Measurements from ENCODE around the gene NDUFA5. TPM values are rescaled to one million over a fixed set of nuclear protein-coding genes. Genes with fewer than 3 reads are reported as not detected.

Gene NDUFA5
- 42.6 and 50.8 TPM in 2 replicates for total RNA-seq (2014; rRNA removed; shearing (Covaris generic))
- 71.5 and 74.9 TPM in 2 replicates for total RNA-seq (2022)
- percentile 89 among the genes with signal in this experiment for Bru-seq, nascent RNA
- BruChase-seq, experiment 1, labeled RNA remaining after a 6-hour chase, result percentile 89 among the genes with signal in this experiment
- percentile 81 among the genes with signal in this experiment for BruChase-seq, experiment 2, labeled RNA remaining after a 2-hour chase
- long read RNA-seq, transcript NDUFA5-202 (4 exons, 1,360 nt), result minor isoform, 10 of 217 reads
- long read RNA-seq, transcript NDUFA5-201 (5 exons, 1,901 nt), result major isoform, 179 of 217 reads
- long read RNA-seq, partial matches to known transcripts, result 1 of 217 reads
- long read RNA-seq, other reads (novel, unspliced or antisense), result 19 of 217 reads

DNA sequence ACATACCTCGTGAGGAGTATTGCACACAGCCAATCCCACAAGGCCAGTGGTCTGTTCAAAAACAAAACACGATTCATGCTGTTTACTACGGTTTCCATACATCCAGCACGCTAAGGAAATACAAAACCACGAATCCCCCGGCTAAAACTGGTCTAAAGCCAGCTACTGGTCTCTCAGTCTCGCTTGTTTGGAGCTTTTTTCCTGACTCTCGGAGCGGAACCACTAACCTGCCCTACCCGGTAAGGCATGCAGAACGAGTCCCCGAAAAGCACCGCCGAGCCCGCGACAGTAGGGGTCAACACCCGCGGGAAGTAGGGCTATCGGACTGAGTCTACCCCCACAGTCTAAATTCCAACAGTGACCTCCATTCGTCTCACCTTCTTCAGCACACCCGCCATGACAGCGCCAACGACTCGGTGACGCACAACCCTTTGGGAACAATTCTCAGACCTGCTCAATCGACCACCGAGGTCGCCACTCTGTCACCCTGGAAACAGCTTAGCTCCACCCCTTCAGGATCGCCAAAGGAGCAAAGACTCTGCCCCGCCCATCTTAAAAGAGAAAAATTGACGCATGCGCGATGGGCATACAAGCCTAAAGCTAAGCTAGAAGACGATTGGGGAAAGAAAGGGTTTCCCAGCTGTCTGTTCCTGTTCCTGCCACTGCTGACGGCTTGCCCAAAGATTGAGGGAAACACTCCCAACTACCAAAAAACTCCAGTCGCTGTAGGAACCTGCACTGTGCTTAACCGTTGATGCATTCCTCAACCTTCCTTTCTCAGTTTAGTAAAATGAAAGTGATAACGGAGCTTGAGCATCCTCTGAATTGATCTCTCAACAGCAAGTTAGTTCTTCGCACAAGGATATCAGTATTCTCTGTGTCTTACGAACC, at the start of gene NDUFA5:
NDUFA5 (minus strand) TSS at position 421 of the 891 bp plus-strand sequence; CDS start at position 398, 23 bp downstream.
- intact Hi-C loops (cut with micrococcal nuclease; ENCODE audit: unreplicated experiment), result loop anchor here (1.0 to 5.0 kb wide), 2 partner anchors 22 to 190 kb away; partner anchors contain the start of gene WASL
- CTCF ChIA-PET (ENCODE audit: unreplicated experiment), result interaction anchor here (1.3 kb wide), 1 partner anchor 9 kb away, joined by 3 read pairs; no protein-coding TSS in a partner anchor
- 0 out of 2 replicates have a peak, but pooled peaks cover 6% of the 10 kb centered on the region for H4K20me1 ChIP-seq (ENCODE audit: insufficient read depth, low read length)
- TF ChIP-seq, protein P1, sequence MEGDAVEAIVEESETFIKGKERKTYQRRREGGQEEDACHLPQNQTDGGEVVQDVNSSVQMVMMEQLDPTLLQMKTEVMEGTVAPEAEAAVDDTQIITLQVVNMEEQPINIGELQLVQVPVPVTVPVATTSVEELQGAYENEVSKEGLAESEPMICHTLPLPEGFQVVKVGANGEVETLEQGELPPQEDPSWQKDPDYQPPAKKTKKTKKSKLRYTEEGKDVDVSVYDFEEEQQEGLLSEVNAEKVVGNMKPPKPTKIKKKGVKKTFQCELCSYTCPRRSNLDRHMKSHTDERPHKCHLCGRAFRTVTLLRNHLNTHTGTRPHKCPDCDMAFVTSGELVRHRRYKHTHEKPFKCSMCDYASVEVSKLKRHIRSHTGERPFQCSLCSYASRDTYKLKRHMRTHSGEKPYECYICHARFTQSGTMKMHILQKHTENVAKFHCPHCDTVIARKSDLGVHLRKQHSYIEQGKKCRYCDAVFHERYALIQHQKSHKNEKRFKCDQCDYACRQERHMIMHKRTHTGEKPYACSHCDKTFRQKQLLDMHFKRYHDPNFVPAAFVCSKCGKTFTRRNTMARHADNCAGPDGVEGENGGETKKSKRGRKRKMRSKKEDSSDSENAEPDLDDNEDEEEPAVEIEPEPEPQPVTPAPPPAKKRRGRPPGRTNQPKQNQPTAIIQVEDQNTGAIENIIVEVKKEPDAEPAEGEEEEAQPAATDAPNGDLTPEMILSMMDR (conservative IDR thresholded peaks at IDR 0.05; ENCODE audit: low read length), result no peak
- no peak for TF ChIP-seq EZH2phosphoT487 (IDR thresholded peaks at IDR 0.05; ENCODE audit: borderline replicate concordance, low read depth, low read length)
- BruUV-seq (replicated peaks), result no TSS peak
- H2AFZ ChIP-seq (ENCODE audit: low read length), result peak within 1 kb of the TSS; percentile 99
- H3K27ac ChIP-seq (ENCODE audit: low read depth, low read length, poor library complexity, severe bottlenecking), result peak within 1 kb of the TSS; percentile 49
- H3K4me1 ChIP-seq (ENCODE audit: insufficient read depth, low read length, poor library complexity, severe bottlenecking), result peaks cover 15% of the 10 kb centered on the region
- no peaks in the 10 kb centered on the region for H3K9me3 ChIP-seq (ENCODE audit: low read length)
- POLR2A ChIA-PET, result interaction anchor here (0.5 to 2.7 kb wide), 12 partner anchors 8 to 390 kb away, joined by 3 to 15 read pairs (median 4); partner anchors contain the start of genes IQUB and WASL
- peak within 1 kb of the TSS; percentile 92 for H3K4me3 ChIP-seq (ENCODE audit: low read depth, low read length, poor library complexity, severe bottlenecking)
- peaks cover 41% of the 10 kb centered on the region; the same call in 1 of the 2 replicates for H3K79me2 ChIP-seq (ENCODE audit: insufficient read depth, low read depth, low read length)
- peak; percentile 99 for DNase-seq (ENCODE audit: low spot score)
- H3K4me2 ChIP-seq (ENCODE audit: low read length), result peak within 1 kb of the TSS; percentile 92
- peaks cover 28% of the 10 kb centered on the region for H3K36me3 ChIP-seq (ENCODE audit: insufficient read depth, low read length)
- H3K9me2 ChIP-seq (ENCODE audit: insufficient read depth, low read length), result no peaks in the 10 kb centered on the region

DNA sequence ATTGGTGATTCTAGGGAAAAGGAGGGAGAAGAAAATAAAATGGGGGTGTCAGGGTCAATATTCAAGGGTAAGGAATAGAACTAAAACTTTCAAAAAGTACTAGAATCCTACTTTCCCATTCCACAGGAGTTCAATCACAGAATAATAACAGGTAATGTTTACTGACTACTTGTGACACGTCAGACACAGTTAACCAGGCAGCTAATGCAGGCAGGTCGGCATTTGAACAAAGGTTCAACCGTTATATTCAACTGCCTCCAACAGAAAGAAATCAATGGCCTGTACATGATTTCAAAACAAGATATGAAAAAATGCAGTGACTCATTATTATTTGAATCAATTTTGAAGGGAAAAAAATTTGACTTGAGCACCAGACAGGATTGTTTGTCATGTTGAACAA, 47.1 kb upstream of the NDUFA5 start:
- CTCF ChIA-PET (ENCODE audit: unreplicated experiment), result no interaction called here
- Histone ChIP-seq H4K20me1 (ENCODE audit: insufficient read depth, low read length) (no peaks in the 10 kb centered on the region), H3K4me3 (ENCODE audit: low read depth, low read length, poor library complexity, severe bottlenecking) (no peak overlapping the region), H3K4me1 (ENCODE audit: insufficient read depth, low read length, poor library complexity, severe bottlenecking) (no peaks in the 10 kb centered on the region), H3K27ac (ENCODE audit: low read depth, low read length, poor library complexity, severe bottlenecking) (no peak overlapping the region), H2AFZ (ENCODE audit: low read length) (no peak overlapping the region), H3K79me2 (ENCODE audit: insufficient read depth, low read depth, low read length) (no peaks in the 10 kb centered on the region), H3K4me2 (ENCODE audit: low read length) (no peak overlapping the region), H3K9me2 (ENCODE audit: insufficient read depth, low read length) (no peaks in the 10 kb centered on the region), H3K36me3 (ENCODE audit: insufficient read depth, low read length) (no peaks in the 10 kb centered on the region), H3K9me3 (ENCODE audit: low read length) (no peaks in the 10 kb centered on the region)
- no peak for DNase-seq (ENCODE audit: low spot score)
- TF ChIP-seq EZH2phosphoT487 (IDR thresholded peaks at IDR 0.05; ENCODE audit: borderline replicate concordance, low read depth, low read length), result no peak
- TF ChIP-seq, protein P1 (conservative IDR thresholded peaks at IDR 0.05; ENCODE audit: low read length), result no peak
- BruUV-seq (replicated peaks), result no TSS peak
- intact Hi-C loops (cut with micrococcal nuclease; ENCODE audit: unreplicated experiment), result no loop called here
- POLR2A ChIA-PET, result no interaction called here
